ENCODE measurements around the gene ARMH3.

GRCh38 chr10:102020938-102021337, 35.0 kb downstream of the ARMH3 start:
- no peak for TF ChIP-seq CTCF (IDR thresholded peaks at IDR 0.05; ENCODE audit: low read length)
- TF ChIP-seq EZH2 (optimal IDR thresholded peaks at IDR 0.05; ENCODE audit: low read depth, low read length) = no peak
